Measurements from ENCODE around the gene GPC1.

The GPC1 gene

GRCh38 chr2:240502430-240503121 lies 67.1 kb downstream of the GPC1 start:
- DNase-seq, result no peak

GRCh38 chr2:240503375-240503774 lies 67.9 kb downstream of the GPC1 start:
- no peak for DNase-seq

- DNase-seq, result no peak
Observed at GRCh38 chr2:240503848-240504247, 68.4 kb downstream of the GPC1 start.

- no peak for DNase-seq
Observed at GRCh38 chr2:240505910-240506309, 70.4 kb downstream of the GPC1 start.

GRCh38 chr2:240506406-240507059 lies 71.1 kb downstream of the GPC1 start:
- no peak for DNase-seq

GRCh38 chr2:240507060-240507777 lies 71.8 kb downstream of the GPC1 start:
- no peak for DNase-seq

- no peak for DNase-seq
Observed at GRCh38 chr2:240507778-240508251, 72.4 kb downstream of the GPC1 start.

- DNase-seq, result no peak
Observed at GRCh38 chr2:240508832-240509545, 73.5 kb downstream of the GPC1 start.

- no peak for DNase-seq
Observed at GRCh38 chr2:240509667-240510512, 74.4 kb downstream of the GPC1 start.

GRCh38 chr2:240510513-240511210 lies 75.2 kb downstream of the GPC1 start:
- no peak for DNase-seq

- DNase-seq, result no peak
Observed at GRCh38 chr2:240511351-240512108, 76.1 kb downstream of the GPC1 start.

- DNase-seq, result no peak
Observed at GRCh38 chr2:240512109-240512485, 76.6 kb downstream of the GPC1 start.

GRCh38 chr2:240512666-240513535 lies 77.4 kb downstream of the GPC1 start:
- DNase-seq, result no peak

GRCh38 chr2:240513549-240514287 lies 78.3 kb downstream of the GPC1 start:
- DNase-seq, result no peak

GRCh38 chr2:240514631-240515030 lies 79.2 kb downstream of the GPC1 start:
- peak; percentile 28 for DNase-seq

- no peak for DNase-seq
Observed at GRCh38 chr2:240517342-240517741, 81.9 kb downstream of the GPC1 start.
